ENCODE results near the gene ZBTB33.

Gene ZBTB33

DNA sequence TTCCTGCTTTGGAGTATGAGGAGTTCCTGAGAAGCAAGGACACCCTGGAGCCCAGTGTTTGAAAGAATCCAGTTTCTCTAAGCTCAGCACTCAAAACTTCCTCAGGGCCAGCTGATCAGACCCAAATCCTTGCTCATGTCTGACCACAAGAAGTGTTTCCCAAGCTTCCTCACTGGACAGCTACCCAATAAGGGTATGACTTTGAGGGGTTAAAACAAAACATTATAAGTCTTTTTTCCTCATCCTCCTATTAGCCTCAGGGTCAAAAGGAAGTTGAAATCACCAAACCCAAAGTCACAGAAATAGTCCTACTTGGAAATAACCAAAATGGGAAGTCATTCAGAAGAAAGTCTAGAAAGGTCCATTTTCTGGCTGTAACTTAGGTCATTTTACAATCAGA lies 13.7 kb downstream of the ZBTB33 start:
- DNase-seq (ENCODE audit: low read depth): no peak

DNA sequence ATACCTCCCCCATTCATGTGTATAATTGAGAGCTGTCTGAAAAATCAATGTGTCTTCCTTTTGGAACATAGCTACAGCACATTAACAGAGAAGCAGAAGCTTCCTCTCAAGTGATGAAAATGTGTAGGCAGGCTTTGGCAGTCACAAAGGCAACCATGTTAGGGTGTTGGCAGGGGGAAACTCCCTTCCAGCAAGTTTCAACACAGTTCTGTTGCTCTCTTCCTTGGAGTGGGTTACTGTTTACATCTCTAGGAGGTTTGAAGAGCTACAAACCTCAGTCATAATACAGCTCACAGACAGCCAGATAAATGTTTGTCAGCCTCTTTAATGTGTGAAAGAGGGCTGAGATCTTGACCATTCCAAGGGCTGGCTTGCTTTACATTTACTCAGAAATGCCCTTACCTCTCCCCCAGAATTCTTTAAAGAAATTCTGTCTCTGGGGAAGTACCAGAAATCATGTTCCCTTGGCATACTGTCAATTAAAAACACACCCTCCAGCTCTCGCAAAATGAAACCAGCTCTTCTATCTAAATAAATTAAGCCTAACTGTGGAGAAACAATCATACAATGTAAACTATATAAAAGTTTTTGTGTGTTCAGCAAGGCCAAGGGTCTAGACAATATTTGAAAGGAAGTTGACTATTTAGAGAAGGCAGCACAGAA lies 18.9 kb downstream of the ZBTB33 start:
- no peak for DNase-seq (ENCODE audit: low read depth)

DNA sequence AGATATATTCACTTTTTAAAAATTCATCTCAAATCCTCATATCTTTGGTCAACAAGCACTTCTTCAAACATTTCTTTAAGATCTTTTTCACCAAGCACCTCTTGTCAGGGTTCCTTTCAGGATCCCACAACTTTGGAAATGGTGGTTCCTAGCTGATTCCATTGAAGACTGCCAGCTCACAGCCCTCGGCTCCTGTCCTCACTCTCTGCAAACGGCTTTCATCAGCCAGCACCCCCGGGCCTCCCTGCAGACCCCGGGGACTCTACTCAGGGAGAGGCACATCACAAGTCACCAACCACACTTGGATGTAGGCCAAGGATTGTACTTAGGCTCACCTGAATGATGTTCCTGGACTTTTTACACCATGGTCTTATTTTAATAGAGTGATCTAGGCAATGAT lies 20.0 kb downstream of the ZBTB33 start:
- no peak for DNase-seq (ENCODE audit: low read depth)

DNA sequence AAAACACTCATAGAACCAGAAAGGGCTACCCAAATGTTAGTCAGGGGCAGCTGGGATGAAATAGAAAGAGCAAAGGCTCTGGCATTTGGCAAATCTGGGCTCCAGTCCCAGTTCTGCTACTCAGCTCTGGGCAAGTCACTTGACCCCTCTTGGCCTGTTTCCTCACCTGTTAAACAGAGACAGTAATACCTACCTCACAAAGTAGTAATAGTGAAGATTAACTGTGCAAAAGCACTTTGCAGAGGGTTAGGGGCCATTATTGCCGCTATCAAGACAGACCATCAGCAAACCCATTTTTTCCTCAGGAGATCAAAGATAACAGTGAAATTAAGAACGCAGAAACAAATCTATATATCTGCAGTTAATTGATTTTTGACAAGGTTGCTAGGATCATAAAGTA lies 20.6 kb downstream of the ZBTB33 start:
- no peak for DNase-seq (ENCODE audit: low read depth)

DNA sequence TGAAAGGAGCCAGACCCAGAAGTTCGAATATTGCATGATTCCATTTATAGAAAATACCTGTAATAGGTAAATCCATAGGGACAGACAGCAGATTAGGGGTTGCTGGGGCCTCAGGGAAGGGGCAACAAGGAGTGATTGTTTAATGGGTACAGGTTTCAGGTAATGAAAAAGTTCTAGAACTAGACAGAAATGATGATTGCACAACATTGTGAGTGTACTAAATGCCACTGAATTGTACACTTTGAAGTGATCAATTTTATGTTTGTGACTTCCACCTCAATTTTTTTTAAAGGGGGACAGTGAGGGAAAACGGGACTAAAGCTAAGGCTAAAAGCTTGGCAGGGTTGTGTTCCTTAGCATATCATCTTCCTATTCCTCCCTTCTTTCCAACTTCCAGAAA lies 23.5 kb downstream of the ZBTB33 start:
- DNase-seq (ENCODE audit: low read depth): no peak

DNA sequence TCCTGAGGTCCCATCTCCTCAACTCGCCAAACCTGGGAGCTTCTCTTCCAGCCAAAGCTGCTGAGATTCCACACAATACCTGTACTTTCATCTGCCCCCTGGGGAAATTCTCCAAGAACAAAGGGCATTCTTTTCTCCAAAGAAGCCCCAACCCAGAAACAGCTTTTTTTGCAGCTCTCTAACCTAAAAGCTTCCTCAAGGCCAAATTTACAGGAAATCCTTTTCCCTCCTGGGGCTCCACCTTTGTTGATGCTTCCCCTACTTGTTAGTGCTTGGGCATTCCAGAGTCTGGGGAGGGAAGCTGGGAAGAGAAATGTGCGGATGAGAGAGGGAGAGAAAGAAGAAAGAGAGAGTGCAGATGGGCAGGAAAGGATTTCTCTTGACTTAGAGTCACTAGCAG lies 24.3 kb downstream of the ZBTB33 start:
- no peak for DNase-seq (ENCODE audit: low read depth)

DNA sequence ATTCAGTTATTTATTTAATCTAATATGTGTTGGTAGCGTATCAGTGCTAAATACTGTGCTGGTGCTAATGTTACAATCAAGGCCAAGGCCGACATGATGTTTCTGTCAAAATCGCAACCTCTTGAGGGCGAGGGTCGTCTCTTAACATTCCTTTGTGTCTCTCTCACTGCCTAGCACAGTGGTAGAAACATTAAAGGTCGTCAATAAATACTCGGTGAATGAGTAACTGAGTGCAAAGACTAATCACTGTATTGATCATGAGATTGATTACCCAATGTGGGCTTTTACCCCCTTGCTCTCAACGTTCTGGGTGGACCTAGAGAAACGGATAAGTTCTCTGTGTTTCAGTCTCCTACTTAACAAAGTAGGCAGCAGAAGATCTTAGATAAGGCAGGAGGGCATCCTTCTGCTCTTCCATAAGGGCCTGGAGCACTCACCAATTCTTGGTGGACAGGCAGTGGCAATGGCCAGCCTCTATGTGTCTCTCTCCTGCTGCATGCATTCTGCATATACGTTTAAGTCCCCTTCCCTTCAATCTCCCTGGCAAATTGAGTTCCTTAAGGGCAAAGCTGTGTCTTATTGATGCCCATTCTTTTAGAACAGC lies 30.5 kb downstream of the ZBTB33 start:
- no peak for DNase-seq (ENCODE audit: low read depth)

DNA sequence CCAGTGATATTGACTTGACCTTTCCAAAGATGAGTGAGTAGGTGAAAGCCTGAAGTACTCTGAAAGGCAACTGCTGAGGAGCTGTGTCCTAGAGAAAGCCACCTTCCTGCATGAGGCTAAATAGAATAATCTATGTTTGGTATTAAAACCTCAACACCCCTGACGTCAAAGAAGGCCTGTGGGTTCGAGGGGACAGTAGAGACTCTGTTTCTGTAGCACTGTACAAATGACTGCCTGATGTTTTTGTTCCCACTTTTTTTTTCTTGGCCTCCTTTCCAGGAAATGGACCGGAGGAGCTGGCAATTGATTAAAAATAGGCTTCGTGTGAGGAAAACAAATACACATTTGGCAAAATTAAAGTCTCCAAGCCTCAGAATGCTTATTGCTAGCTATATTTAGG lies 31.1 kb downstream of the ZBTB33 start:
- no peak for DNase-seq (ENCODE audit: low read depth)

DNA sequence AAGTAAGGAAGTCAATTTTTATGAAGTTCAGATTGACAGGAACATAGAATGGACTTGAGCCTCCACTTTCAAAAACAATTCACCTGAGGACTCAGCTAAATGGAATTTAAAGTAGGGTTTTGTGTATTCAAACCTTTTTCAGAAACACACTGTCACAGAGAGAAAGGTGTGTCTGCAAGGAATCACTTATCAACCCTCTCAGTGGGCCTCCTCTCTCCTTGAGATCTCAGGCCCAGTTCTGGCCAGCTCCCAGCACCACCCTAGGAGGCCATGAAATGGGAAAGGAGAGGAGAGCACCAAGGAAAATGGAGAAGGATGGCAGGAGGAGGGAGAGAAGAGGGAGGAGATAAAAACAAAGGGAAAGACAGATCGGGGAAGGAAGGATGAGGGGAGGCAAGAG lies 32.1 kb downstream of the ZBTB33 start:
- no peak for DNase-seq (ENCODE audit: low read depth)

DNA sequence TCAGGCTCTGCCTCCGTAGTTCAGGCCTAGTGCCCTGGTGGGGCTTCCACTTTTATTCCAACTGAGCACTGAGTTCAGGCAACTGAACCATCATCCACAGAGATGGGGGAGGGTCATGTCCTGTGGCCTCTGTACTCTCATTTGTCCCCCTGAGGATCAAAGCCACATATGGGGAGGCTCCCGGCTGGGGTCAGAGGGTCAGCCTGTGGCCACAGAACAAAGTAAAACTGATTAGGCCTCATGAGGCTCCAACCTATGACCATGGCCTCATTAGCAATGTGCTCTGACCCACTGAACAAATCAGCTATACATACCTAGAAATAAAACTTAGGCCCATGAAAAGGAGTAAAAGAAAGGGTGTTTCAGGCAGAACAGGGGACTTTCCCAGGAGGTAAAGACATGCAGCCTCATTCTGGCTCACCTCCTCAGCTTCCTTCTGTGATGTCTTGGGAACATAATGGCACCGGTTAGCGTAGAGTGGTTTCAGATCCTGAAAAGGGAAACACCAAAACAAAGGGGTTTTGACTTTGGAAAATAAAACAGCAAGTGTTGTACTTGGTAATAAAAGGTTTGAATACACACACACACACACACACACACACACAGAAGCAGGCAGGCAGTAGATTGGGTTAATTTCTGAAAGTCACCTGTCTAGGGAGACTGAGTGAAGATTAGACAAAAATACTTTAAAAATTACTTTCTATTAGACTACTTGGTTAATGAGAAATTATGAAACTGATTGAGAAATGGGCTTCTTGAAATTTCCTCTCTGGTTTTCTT lies 36.3 kb downstream of the ZBTB33 start:
- DNase-seq (ENCODE audit: low read depth): no peak

DNA sequence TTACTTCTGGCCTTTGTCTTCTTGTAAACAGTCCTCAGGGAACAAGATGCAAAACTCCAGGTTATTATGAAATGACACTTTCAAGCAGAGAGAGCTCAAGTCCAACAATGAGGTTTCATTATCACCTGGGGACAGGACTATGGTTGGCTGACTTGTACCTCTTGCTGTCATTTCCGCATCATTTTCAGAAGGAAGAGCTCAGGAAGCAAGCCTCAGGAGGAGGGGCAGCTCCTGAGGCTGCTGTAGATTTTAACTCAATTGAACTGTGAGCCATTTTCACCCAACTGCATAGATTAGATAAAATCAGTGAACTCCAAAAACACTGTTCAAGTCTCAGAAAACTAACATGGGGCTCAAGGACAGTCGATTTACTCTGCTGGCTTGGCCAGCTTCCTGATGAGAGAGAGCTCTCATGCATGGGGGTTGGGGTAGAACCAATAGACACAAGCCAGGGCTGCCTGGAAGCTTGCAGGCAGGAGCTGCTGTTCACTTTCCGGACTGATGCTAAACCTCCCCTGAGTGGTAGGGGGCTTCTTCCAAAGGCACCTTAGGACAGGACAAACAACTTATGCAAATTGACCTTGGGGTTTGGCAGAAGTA lies 37.0 kb downstream of the ZBTB33 start:
- DNase-seq (ENCODE audit: low read depth): no peak

DNA sequence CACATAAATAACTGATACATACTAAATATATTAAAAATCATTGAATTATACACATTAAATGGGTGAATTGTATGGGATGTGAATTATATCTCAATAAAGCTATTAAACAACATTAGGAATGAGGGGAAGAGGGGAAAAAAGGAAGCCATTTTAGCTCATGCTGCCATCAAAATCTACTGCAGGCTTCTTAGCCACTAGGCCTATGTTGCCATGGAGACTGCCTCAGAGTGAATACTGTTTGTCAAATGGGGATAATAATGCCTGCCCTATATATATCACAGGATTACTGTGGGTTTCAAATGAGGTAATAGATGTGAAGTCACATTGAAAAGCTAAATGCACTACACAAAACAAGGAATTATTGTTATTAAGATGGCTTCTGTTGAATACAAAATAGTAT lies 39.5 kb downstream of the ZBTB33 start:
- no peak for DNase-seq (ENCODE audit: low read depth)

DNA sequence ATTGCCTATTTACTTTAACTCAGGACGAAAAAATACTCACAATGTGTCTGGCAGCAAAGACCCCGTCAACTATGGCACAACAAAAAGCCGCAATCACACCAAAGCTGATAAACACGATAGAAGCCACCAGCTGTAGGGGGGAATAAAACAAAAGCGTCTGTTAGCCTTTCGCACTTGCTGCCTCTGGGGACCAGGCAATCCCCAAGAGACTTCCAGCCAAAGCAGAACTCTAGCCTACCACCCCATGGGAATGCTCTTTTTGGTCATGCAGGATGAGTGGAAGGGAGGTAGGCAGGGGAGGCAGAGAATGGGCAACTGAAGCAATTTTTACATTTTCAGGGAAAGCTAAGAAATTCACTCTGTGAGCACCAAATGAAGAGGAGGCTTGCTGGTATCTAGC lies 40.6 kb downstream of the ZBTB33 start:
- no peak for DNase-seq (ENCODE audit: low read depth)

DNA sequence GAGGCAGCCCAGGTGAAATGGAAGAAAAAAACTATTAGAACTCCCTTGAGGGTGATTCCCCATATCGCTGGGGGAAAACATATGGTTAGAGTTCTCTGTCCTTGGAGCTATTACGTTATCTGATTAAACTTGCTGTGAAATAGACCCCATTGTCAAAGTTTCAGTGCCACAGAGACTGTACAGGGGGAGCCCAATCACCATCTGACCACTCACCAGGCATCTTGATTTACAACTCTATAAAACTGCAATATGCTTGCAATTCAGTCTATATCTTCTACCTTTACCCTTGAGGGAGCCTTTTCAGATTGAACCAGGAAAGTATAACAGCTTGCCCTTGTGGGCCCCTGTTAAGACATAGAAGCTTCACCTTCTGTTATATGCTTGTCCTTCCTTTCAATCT lies 42.4 kb downstream of the ZBTB33 start:
- DNase-seq (ENCODE audit: low read depth): no peak

DNA sequence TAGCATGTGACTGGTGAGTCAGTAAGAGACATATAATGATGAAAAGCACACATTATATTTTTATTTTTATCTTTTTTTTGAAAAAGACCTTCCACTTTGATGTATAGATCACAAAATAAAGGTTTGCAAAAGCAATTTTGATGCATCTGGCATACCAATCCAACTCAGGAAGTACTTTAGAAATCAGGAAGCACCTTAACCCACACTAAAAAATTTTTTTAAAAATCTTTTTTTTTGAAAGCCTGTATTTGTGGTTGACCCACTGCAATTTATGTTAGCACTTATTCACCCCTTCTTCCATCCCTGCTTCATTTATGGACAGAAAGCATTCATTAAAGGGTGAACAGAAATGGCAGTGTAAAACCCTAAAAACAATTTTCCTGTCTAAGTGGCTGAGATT lies 44.0 kb downstream of the ZBTB33 start:
- DNase-seq (ENCODE audit: low read depth): no peak

DNA sequence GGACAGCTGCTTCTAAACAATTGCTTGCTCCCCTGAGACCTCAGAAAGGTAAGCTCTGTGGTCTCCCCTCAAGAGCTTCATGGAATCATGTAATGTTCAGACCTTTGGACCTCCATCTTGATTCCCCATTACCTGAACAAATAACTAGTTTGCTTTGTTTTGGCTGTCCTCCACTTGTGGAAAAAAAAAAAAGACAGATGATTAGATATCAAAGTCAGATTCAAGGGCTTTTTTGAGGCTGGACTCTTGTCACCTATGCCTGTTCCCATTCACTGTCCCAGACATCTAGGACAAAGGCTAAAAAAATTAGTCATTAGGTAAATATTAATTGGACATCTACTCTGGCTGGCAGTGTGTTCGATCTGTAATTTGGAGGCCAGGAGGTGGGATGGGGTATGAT lies 47.3 kb downstream of the ZBTB33 start:
- no peak for DNase-seq (ENCODE audit: low read depth)

DNA sequence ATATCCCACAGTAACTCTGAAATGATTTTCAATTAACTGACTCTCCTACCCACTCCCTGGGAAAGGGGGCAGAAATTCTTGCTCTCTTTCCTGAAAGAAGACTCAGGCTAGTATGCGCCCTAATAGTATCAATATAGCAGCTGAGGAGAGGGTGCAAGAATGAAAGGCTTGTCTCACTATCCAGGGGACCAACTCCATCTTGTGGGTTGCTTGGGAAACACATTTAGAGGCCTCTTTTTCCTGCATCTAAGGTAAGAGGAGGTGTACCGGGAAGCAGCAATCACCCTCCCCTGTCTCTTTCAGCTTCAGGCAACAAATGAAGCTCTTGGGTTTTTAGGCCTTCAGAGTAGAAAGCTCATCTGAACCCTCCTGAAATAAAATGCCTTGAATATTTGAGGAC lies 49.3 kb downstream of the ZBTB33 start:
- no peak for DNase-seq (ENCODE audit: low read depth)

DNA sequence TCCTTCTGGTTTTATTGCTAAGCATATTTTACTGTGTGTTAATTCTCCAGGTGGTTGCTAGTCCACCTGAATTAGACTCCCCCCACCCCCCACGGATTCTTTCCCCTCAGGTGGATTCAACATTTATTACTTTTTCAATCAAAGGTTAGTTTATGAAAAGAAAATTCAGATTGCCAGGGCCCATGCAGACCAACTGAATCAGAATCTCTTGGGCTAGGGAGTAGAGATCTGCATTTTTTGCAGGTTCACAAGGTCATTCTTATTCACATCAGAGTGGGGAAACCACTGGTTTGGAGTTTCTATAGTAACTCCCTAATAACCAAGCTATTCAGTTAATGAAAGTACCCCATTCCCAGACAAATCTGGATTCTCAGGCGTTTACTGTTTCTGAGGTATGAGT lies 50.9 kb downstream of the ZBTB33 start:
- DNase-seq (ENCODE audit: low read depth): no peak

DNA sequence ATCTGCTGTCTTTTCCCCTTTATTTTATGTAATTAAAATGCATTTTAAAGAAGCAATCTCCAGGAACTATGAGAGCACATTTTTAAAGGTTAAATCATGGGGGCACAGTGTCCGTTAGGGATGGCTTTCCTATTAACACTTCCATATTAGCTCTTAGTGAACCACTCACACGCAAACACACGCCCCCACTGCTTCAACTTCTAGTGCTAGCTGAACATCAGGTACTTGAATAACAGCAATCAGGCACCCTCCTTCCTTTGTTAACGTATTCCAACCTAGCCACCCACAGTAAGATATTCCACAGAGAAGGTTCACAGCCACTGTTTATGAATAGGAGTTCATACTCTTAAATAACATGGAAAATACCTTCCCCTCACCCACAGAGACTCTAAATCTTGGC lies 51.3 kb downstream of the ZBTB33 start:
- no peak for DNase-seq (ENCODE audit: low read depth)

DNA sequence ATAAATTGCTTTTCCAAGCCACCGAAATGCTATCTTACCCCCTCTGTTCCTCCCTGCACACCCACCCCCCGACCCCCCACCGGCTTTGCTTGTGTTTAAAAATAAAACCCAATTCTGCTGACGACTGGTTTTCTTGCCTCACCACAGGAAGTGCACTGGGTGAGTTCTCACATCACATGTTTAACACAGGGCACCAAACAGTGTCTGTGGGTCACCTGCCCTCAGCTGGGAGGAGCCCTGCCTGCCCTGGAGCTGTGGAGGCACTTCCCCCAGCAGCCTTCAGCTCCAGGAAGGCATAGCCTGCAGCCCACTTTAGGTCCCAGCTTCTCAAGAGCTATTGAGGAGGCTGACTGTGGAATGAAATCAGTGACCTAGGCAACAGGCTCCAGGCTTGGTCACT lies 51.8 kb downstream of the ZBTB33 start:
- DNase-seq (ENCODE audit: low read depth): no peak

DNA sequence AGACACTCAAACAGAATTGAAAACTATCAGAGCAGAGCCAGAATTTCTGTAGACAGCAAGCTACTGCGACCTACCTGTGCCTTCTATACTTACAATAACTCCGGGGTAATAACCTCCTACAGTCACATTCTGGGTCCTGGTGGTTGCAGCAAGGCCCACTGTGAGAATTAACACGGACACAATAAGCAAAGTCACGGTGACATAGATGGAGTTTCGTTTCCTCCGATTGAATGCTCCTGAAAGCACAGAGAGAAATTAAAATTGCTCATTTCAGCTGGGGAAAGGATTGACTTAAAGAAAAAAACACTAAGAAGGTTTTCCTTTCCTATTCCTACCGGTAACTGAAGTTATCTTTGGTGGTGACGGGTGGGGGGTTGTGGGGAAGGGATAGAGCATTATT lies 53.6 kb downstream of the ZBTB33 start:
- DNase-seq (ENCODE audit: low read depth): no peak

DNA sequence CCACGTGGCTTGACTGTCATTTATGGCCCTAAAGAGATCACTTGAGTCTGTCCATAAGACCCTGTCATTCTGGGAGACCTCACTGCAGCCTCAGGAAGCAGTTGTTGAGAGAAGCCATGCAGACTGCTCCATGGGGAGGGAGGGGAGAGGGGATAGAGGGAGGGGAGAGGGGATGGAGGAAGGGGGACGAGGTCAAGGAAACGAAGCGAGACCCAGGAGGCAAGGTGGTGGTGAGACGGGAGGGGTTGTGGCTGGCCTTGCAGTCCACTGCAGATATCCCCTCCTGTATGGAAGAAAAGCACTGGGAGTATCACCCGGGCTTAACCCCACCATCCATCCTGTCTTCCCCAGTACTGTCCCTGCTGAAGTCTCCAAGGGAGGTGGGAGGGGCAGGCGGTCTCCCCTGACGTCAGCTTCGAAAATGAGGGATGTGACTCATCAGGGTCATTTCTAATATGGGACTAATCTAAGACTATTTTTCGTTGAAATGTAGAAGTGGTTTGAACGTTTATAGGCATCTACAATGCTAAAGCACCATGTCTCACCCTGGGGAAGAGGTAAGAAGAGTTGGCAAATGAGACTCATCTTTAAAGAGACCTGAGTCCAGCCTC lies 55.0 kb downstream of the ZBTB33 start:
- no peak for DNase-seq (ENCODE audit: low read depth)

DNA sequence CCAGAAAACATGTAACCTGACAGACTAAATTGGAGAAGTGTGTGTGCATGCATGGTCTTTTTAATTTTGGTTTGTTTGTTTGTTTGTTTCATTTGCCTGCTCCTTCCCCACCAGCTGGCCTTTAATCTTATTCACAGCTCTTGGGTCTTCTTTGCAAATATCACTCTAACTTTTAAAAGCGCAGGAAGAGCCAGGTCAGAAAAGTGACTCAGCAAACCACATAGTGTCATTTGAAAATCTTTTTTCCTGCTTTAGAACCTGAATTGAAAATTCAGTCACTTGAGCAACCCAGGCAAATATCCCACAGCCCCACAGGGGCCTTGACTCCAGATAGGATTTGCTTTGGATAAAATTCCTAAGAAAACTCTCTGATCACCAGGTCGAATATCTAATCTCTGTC lies 56.0 kb downstream of the ZBTB33 start:
- DNase-seq (ENCODE audit: low read depth): no peak
